Activated gamma-delta T cell (primary cell): ENCODE measurements around the gene GUCY2F.

Experiments used
- DNase-seq: peaks from one replicate; lab custom pipeline; 2025; lab: John Stamatoyannopoulos, UW
- total RNA-seq, 2 donors: gene quantifications; one replicate each; lab custom pipeline; 2026; lab: John Stamatoyannopoulos, UW

Gene GUCY2F
- 0 reads per million in 2 donors for total RNA-seq

DNA sequence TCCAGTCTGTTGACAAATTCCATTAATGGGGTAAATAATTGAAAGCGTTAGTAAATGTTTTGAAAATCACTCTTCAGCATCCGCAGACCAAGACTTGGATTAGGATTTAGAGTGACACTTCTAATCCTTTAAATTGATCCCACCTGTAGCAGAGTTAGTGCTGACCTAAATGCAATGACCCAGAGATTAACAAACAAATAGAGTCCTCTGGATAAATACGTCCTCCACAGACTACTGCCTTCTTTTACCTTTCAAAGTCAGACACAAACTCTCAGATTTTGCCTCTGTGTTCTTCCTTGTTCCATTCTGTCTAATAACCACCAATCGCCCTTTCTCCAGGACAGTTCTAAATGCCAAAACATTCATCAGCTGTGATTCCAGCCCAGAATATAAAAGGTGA, at the start of gene GUCY2F:
Gene GUCY2F (minus strand): TSS at position 101 of the 400 bp plus-strand sequence. CDS start 6,150 bp downstream, outside the sequence.
- DNase-seq = no peak

DNA sequence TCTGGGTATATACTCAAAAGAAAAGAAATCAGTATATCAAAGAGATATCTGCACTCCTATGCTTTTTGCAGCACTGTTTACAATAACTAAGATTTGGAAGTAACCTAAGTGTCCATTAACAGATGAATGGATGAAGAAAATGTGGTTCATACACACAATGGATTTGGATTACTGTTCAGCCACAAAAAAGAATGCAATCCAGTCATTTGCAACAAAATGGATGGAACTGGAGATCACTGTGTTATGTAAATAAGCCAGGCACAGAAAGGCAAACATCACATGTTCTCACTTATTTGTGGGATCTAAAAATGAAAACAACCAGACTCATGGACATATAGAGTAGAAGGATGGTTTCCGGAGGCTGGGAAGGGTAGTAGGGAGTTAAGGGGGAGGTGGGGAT, 37.1 kb upstream of the GUCY2F start:
- no peak for DNase-seq

DNA sequence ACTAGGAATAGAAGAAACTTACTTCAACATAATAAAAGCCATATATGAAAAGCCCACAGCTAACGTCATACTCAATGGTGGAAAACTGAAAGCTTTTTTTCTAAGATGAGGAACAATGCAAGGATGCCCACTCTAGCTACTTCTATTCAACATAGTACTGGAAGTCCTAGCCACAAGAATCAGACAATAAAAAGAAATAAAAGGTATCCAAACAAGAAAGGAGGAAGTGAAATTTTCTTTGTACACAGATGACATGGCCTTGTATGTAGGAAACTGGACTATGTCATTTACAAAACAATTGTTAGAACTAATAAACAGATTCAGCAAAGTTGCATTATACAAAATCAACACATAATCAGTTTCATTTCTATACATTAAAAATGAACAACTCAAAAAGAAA, 29.2 kb upstream of the GUCY2F start:
- no peak for DNase-seq

DNA sequence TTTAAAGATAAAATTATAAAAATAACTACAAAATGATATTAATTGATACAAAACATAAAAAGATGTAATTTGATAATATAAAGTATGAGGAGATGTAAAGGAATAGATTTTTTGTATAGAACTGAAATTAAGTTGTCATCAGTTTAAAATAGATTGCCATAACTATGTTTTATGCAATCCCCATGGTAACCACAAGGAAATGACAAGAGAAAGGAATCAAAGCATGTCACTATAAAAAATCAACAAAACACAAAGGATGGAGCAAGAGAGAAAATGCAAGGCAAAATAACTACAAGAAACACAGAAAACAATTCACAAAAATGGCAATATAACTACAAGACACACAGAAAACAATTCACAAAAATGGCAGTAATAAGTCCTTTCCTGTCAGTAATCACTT, 27.0 kb upstream of the GUCY2F start:
- DNase-seq = no peak

DNA sequence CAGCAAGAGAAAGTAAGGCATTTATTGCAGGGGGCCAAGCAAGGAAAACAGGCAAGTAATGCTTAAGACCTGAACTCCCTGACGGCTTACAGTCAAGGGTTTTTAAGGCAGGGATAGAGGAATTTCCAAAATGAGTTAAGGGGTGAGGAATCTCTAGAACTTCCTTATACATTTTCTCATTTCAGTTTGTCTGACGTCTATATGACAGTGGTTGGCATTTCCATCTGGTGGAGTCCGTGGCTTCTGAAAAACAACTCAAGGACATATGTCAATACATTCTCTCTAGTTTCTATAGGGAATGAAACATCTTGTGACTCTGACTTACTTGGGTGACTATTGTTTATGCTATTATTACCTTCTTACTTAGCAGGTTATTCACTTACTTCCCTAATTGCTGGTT, 19.3 kb upstream of the GUCY2F start:
- DNase-seq = no peak

DNA sequence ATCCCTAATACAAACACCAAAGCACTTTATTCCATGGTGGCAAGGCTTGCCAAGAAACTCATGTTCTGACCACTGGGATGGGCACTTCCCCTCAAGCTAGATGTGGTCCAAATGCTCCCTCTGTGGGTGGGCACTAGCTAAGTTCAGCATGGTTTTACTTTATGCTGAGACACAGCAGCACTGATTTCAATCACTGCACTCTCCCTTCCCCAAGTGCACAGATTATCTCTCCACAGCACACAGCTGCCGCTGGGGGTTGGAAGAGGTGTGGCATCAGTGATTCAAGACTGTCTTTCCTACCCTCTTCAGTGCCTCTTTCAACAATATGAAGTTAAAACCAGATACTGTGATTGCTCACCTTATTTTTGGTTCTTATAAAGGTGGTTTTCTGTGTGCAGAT, 16.5 kb upstream of the GUCY2F start:
- DNase-seq = no peak

DNA sequence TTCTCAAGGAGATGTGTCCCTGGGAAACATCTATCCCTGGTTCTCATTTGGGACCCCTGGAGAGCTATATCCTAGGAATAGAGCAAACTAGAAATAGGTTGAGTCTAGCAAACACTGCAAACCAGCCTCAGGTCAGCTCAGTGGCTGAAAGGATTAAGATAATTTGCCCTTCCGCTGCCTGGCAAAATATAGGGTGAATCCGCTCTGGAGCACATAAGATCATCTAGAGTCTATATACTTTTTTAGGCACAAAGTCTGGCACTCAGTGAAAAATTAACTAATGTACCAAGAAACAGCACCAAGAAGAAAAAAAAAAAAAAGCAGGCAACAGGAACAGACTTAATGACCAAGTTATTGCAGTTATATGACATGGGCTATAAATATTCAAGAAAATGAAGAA, 7.3 kb upstream of the GUCY2F start:
- DNase-seq = no peak

DNA sequence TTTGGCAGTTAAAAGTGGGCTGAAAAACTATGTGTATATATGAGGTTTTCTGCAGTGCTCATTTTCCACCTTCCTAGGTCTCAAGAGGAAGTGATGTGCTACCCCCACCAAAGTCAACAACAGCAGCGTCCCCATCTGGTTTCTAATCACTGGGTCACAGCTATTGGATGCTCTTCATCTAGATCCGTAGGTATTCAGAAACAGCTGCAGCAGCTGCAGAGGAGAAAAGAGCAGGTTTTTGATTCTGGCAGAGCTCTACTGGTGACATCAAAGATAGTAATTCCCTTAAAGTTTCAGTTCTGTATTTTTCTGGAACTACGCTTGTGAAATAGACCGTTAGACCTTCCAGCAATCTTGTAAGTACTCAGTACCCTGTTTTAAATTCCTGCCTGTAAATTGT, 5.8 kb upstream of the GUCY2F start:
- DNase-seq = no peak

DNA sequence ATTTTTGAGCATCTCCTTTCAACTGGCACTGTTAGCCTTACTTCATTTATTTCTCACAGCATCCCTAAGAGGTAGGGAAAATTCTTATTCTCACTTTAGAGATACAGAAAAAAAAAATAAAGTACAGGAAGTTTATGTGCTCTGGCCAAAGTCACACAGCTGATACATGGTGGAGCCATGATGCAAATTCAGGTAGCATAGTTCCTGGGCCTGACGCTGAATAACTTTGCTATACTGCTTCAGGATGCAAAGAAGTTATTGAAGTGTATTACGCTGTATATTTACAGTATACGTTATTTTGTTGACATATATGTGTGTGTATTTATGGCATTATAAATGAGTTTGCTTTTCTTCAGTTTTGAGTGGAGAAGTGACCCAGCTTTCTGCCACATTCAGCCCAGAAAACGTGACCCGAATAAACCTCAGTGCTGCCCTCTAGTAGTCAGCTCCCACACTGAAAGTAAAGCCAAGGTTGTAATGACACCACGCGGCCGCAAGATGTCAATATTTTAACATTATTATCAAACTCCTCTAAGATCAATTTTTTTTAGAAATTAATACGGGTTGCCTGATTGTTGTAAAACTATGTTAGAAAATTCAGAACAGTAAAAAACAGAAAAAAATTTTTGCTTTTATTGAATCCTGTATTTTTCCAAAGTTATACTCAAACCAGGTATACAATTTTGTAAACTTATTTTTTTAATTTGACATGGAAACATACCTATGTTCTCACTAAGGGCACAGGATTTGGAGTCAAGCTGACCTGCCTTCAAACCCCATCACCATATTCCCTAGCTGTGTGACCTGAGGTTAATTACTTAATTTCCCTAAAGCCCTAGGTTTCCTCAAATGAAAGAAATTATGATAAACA, 3.8 kb upstream of the GUCY2F start:
- no peak for DNase-seq

DNA sequence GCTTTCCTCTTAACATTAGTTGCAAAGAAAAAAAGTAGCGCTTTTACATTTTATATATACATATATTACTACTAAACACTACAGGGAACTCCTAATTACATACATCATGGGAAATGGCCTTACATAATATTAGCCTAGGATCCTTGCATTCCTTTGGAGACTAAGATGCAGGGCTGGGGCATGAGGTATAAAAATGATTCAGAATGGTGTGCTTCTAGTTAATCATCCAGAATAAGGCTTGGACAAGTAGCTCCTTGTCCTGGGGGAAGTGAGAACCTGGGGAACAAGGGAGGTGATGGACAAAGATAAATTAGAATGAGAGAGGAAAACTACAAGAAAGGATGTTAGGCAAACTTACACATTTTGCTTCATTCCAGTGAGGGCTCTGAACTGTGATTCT, 3.0 kb upstream of the GUCY2F start:
- DNase-seq = no peak

DNA sequence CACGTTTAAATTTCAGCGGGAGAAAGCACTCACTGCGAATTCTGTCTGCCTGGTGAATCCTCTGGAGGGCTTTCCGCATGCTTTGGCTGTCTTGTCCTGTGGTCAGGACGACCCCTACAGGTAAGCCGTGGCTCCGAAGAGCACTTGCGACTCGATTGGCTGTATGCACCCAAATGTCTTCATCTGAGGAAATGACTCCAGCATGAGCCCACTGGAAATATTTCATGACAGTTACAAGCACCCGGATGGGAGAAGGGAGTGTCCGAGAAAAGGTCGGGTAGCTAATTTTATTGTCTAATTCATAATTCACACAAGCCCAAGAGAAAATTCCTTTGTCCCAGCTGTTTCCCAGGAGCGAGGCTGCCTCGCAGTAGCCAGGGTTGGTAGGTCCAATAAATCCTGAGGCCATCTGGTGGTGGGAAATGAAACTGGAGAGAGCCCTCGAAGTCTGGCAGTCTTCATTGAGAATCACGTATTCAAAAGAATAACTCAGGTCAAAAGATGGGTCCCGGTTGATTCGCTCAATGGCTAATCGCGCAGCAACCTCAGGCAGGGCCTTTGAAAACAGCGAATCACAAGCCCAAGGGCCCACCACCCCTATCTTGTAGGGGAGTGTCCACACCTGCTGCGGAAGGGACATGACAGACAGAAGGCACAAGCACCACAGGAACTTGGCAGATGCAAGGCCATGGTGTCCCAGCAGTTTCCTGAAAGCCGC, 6.6 kb downstream of the GUCY2F start:
- no peak for DNase-seq

DNA sequence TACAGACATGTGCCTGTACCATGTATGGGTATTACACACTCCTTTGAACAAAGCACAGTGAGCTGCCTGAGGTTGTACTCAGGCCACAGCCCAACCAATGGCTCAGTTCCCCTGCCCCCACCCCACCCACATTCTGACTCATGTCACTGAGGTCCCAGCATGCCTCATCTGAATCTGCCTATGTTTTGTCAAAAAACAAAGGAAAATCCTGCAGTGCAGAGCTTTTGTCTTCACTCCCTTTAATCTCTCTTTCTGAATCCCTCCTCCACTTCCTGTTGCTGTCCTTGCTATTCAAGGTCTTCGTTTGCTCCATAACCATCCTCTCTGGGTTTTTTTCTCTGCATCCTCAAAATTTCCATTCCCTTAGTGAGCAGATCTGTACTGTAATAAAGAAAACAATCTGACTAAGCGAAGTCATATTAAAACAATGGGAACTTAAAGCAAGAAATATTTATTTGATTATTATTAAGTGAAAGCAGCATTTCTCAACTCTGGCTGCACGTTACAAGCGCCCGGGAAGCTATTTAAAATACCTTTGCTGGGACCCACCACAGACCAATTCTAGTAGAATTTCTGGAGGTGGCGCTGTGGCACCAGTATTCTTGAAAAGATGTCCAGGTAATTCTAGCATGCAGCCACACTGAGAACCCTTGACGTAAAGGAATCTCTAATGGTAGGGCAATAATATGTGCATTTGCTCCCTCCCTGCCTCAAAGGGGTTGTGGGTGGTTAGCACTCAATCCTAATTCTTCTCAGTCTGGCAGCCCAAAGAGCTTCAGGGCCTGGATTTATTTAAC, 8.7 kb downstream of the GUCY2F start:
- DNase-seq = no peak

DNA sequence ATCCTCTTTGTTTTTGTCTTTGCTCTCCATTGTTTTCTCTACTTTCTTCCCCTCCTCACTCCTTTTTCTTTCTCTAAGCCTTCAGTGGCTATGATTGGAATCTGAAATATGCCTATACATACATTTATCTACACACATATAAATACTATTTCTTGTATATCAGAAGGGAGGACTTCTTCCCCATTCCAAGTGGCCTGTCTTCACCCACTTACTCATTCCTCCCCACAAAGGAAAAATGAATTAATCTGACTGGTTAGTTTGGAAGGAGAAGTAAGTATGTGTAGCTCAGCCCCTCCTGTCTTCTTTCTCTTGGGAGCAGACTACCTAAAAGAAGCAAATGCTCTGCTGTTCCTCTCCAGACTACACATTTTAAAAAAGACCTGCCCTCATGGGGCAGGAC, 17.7 kb downstream of the GUCY2F start:
- DNase-seq = no peak

DNA sequence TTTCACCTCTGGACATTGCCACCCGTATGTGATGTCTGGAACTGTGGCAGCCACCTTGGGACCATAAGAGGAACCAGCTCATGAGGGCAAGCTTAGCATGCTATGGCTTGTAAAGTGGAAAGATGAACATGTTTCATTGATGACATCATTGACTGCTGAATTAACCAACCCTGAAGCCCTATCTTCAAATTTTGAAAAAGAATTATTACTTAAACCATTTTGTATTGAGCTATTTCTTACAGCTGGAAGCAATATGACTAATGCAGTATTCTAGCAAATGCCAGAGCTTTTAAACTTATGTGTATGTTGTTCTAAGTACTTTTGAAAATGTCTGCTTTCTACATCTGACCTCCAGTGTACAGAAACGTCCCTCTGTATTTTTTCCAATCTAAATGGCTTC, 18.1 kb downstream of the GUCY2F start:
- DNase-seq = no peak

DNA sequence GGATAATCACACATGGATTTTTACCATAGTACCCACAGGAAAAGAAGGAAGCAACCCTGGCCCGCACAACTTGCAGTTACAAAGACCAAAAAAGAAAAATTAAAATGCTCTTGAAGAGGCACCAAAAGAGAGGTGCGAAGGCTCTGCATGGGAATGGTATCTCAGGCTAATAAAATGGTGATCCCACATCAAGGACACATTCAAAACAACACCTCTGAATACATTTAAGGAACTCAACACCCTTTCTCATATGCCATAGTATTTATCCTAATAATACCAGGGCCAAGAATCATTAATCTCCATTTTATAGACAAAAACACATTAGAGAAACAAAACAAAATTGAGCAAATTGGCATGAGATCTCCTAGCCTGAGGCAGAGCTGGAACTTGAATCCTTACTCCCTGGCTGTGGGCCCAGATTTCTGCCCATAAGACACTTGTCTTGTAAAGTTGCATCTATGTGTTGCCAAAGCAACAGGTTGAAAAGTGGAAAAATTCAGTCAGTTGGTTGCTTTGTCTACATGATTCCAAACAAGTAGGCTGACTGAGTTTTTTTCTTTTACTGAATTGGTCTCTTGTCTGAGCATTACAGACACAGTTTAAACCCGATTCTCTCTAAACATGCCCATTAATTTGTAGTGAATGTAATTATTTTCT, 33.5 kb downstream of the GUCY2F start:
- DNase-seq = no peak

DNA sequence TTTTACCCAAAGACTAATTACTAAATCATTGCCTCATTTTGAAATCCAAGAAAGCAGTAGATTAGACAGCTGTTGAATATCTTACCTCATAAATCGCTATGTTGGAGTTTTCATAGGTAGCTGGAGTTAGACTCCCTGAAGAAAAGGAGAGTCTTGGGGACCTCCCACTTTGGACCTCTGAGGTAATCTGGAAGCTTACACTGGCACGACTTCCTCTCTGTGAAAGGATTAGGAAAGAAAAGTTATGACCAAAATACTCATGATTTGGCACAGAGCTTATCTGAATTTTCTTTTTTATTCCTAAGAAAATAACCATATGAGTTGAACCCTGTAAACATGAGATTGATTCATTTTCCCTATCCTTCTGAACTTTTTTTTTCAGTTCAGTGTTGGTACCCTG, 40.6 kb downstream of the GUCY2F start:
- DNase-seq = no peak

DNA sequence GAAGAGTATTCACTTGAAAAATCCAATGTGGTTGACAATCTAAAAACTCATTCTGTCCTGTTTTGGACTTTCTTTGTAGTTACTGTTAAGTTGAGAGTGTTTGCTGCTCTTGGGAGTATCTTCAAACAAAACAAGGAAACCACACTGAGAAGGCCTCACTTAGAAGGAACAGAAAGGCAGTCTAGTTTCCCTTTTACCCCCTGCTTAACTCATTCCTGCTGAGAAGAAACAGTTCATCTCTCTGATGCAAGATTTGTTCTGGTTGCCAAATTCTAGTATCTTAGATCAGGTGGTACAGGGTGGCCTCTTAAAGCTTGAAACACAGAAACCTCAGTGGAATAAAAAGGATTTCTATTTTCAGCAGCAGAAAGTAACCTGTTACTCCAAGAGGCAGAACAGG, 41.4 kb downstream of the GUCY2F start:
- DNase-seq = no peak

DNA sequence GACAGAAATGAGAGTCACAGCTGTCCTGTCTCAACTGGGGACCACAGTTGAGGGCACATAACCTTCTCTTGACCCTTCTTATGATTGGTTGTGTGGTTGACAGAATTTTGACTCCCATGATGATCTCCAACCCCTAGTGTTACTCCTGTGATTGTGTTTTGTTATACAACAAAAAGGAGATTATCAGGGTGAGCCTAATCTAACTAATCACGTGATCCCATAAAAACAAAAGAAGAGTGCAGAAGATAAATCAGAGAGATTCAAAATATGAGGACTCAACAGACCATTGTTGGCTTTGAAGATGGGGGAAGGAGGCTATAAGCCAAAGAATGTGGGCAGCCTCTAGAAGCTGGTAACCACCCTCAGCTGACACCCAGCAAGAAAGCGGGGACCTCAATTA, 72.7 kb downstream of the GUCY2F start:
- DNase-seq = no peak

DNA sequence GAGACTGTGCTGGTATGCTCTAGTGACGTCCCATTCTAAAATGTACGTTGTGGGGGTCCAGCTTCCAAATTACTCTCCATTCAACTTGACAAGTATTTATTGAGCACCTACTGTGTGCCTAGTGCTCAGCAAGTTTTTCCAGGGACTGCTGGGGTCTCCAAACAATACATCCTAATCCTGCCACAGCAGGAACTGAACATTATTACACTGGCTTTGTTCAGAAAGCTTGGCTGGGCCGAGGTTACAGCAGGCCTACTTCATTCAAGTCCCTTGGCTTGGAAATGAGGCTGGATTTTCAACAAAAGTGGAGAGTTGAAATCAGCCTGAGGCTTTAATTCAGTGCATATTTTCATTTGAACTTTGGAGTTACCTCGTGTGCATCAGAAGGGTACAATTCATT, 78.0 kb downstream of the GUCY2F start:
- DNase-seq = no peak

DNA sequence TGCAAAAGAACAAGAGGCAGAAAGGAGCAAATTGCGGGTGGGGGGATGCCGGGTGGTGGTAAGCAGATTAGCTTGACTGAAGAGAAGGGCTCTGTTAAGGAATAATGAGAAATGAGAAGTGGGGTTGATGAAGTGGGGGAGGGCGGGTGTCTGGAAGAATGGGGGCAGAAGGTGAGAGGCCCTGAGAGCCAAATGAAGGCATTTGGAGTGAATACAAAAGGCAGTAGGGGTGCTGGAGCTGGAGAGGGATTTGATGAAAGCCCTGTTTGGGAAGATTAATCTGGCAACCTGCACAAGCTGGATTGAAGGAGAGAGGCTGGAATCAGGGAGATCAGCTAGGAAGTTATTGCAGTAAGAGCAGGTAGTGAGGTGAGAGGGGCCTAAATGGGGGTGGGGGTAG, 82.1 kb downstream of the GUCY2F start:
- DNase-seq = no peak

DNA sequence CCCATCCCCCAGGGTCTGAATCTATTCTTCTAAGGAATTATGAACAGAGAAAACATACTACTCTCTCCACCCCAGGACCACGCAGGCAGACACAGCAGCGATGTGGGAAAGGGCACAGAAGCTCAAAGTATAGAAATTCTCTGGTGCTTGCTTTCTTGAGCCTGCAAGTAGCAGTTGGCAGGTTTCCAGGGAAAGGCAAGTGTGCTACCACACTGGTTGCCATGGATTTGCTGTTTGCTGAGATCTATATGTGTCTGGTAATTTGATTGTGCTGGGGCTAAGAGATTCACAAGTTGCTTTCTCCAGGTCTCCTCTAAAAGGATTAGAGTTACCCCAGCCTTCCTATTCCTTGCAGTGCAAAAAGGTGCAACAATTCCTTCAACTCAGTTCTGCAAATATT, 83.1 kb downstream of the GUCY2F start:
- DNase-seq = no peak

DNA sequence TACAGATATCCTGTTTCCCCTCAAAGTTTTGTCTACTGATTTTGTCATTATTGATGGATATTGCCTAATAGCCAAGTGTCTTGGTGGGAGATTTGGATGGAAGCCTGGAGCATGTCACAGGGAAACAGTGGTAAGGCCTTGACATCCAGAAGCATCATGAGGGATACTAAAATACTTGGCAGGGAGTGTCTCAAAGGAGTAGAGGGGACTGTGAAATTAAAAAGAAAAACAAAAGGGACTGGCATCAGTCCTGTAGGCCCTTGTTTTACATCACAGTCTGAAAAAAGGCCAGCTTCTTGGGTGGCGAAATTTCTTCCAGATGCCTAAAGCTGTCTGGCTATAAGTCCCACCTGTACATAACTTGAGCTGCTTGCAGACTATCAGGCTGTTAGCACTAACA, 83.8 kb downstream of the GUCY2F start:
- no peak for DNase-seq
